Hepatocyte (in vitro differentiated cells): ENCODE results near the gene CECR2. TPM values are rescaled to one million over a fixed set of nuclear protein-coding genes. Genes with fewer than 3 reads are reported as not detected.

ENCODE experiments used
- DNase-seq: peaks from one replicate; pipeline ENCODE4 v3.0.0-alpha.2; 2016; ENCODE audit warnings: low spot score
- H2AFZ ChIP-seq: fragments of 200-600 bp; sonication (generic); 2 replicates; pipeline ENCODE4 v1.6.0; 2016; ENCODE audit warnings: antibody characterized with exemption, mild to moderate bottlenecking
- H3K27ac ChIP-seq: fragments of 200-600 bp; sonication (generic); 2 replicates; pipeline ENCODE4 v1.5.1; 2016; ENCODE audit warnings: mild to moderate bottlenecking
- H3K27me3 ChIP-seq: fragments of 200-600 bp; sonication (generic); 2 replicates; pipeline ENCODE4 v1.6.1; 2016
- H3K36me3 ChIP-seq: fragments of 200-600 bp; sonication (generic); replicated peaks from 2 replicates; pipeline ENCODE4 v1.5.1; 2016; ENCODE audit warnings: low read depth; ENCODE audit not compliant: insufficient read depth
- H3K4me1 ChIP-seq: fragments of 200-600 bp; sonication (generic); 2 replicates; pipeline ENCODE4 v1.5.1; 2016; ENCODE audit warnings: mild to moderate bottlenecking, moderate library complexity; ENCODE audit not compliant: insufficient read depth
- H3K4me2 ChIP-seq: fragments of 200-600 bp; sonication (generic); 2 replicates; pipeline ENCODE4 v1.6.0; 2016
- H3K4me3 ChIP-seq: fragments of 200-600 bp; sonication (generic); 2 replicates; pipeline ENCODE4 v1.5.1; 2016; ENCODE audit warnings: mild to moderate bottlenecking
- H3K79me2 ChIP-seq: fragments of 200-600 bp; sonication (generic); 2 replicates; pipeline ENCODE4 v1.6.0; 2017; ENCODE audit warnings: mild to moderate bottlenecking
- H3K9me2 ChIP-seq: fragments of 200-600 bp; sonication (generic); replicated peaks from 2 replicates; pipeline ENCODE4 v1.6.0; 2017; ENCODE audit warnings: mild to moderate bottlenecking; ENCODE audit not compliant: insufficient read depth
- H3K9me3 ChIP-seq: fragments of 200-600 bp; sonication (generic); 2 replicates; pipeline ENCODE4 v1.5.1; 2016; ENCODE audit warnings: low read depth, mild to moderate bottlenecking
- H4K20me1 ChIP-seq: fragments of 200-600 bp; sonication (generic); 2 replicates; pipeline ENCODE4 v1.6.0; 2016; ENCODE audit warnings: mild to moderate bottlenecking; ENCODE audit not compliant: insufficient read depth, poor library complexity, severe bottlenecking
- EZH2 ChIP-seq: fragments of 200-600 bp; sonication (generic); IDR thresholded peaks from 2 replicates; pipeline ENCODE4 v1.6.1; 2016; ENCODE audit warnings: antibody characterized with exemption, mild to moderate bottlenecking, borderline replicate concordance
- EZH2phosphoT487 ChIP-seq: fragments of 200-600 bp; sonication (generic); IDR thresholded peaks from one replicate; pipeline ENCODE4 v1.6.1; 2018; ENCODE audit warnings: antibody characterized with exemption, mild to moderate bottlenecking, low read depth, moderate library complexity; ENCODE audit not compliant: unreplicated experiment, severe bottlenecking
- WGBS: methylation state at CpG from one replicate; pipeline ENCODE4 v1.1.6; 2016; ENCODE audit warnings: low lambda C conversion rate; ENCODE audit errors: missing lambda C conversion rate; 5-methylcytosine and 5-hydroxymethylcytosine counted together
- polyA plus RNA-seq: library from polyadenylated mRNA; unstranded; fragments of >200 nt; fragmentation: Nextera tagmentation; extraction: Ambion mirVana; gene quantifications from 2 replicates; pipeline ENCODE4 v1.2.1, GENCODE V29; 2016
- total RNA-seq: library from RNA; depleted of rRNA; stranded (reverse); fragments of >200 nt; gene quantifications from 2 replicates; pipeline ENCODE4 v1.2.3, GENCODE V29; 2014
- TF ChIP-seq, protein P1 (sequence below): fragments of 200-600 bp; sonication (generic); IDR thresholded peaks from 2 replicates; pipeline ENCODE4 v1.5.1; 2016; ENCODE audit warnings: antibody characterized with exemption, mild to moderate bottlenecking; ENCODE audit not compliant: poor library complexity

The CECR2 gene
- total and polyA plus RNA-seq, 2 experiments from 2014 or later, result 2.2 to 3.6 TPM

DNA sequence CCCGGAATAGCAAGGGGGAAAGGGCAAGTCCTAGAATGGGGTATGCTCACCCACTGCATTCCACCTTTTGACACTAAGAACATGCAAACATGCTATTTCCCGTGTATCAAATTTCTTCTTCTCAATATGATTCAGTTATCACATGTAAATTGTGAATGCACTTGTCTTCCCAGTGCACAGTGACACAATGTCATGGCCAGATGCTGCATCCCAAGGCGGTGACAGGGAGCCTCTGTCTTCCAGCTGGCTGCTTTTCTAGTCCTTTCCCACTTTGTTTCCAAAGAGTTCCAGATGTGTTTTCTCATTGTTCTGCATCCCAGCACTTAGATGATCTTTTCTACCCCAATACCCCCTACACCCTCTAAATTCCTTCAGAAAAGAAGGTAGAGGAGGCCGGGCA lies 206.4 kb downstream of the CECR2 start:
- no peaks in the 10 kb centered on the region for H3K9me3 ChIP-seq
- no peaks in the 10 kb centered on the region for H3K36me3 ChIP-seq
- WGBS, result 89% methylated on average over 4 of the region's 4 CpGs
- no peak overlapping the region for H3K4me3 ChIP-seq
- H3K4me1 ChIP-seq, result peaks cover 4% of the 10 kb centered on the region
- no peak overlapping the region for H3K27ac ChIP-seq
- H4K20me1 ChIP-seq, result no peaks in the 10 kb centered on the region
- H2AFZ ChIP-seq, result no peak overlapping the region
- TF ChIP-seq, protein P1, sequence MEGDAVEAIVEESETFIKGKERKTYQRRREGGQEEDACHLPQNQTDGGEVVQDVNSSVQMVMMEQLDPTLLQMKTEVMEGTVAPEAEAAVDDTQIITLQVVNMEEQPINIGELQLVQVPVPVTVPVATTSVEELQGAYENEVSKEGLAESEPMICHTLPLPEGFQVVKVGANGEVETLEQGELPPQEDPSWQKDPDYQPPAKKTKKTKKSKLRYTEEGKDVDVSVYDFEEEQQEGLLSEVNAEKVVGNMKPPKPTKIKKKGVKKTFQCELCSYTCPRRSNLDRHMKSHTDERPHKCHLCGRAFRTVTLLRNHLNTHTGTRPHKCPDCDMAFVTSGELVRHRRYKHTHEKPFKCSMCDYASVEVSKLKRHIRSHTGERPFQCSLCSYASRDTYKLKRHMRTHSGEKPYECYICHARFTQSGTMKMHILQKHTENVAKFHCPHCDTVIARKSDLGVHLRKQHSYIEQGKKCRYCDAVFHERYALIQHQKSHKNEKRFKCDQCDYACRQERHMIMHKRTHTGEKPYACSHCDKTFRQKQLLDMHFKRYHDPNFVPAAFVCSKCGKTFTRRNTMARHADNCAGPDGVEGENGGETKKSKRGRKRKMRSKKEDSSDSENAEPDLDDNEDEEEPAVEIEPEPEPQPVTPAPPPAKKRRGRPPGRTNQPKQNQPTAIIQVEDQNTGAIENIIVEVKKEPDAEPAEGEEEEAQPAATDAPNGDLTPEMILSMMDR, result no peak
- TF ChIP-seq EZH2, result no peak
- no peak for DNase-seq
- no peaks in the 10 kb centered on the region for H3K27me3 ChIP-seq
- H3K9me2 ChIP-seq, result no peaks in the 10 kb centered on the region
- H3K79me2 ChIP-seq, result no peaks in the 10 kb centered on the region
- no peak overlapping the region for H3K4me2 ChIP-seq

DNA sequence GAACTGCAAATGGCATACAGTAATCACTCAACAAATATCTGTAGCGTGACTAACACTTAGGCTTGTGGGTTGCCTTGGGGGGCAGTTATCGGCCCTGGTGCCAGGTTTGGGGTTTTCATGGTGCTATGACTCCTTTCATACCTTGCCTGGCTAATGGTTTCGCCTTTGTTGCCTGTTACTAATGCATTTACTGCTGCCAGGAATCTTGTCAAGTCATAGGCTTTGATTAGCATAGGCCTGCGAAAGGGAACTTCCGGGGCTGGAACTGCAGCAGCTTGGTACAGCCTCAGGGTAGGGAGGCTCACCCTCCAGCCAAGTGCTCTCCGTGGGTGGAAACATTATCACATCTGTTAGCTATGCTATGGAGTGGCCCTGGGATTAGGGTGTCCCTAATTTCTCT lies 207.2 kb downstream of the CECR2 start:
- WGBS, result 71% methylated on average over 6 of the region's 6 CpGs
- TF ChIP-seq, protein P1, result no peak
- no peak for TF ChIP-seq EZH2phosphoT487
- Histone ChIP-seq H3K27me3 (no peaks in the 10 kb centered on the region), H3K27ac (no peak overlapping the region), H3K4me3 (no peak overlapping the region), H3K4me1 (peaks cover under 1% of the 10 kb centered on the region), H3K36me3 (no peaks in the 10 kb centered on the region), H3K9me3 (no peaks in the 10 kb centered on the region), H3K9me2 (no peaks in the 10 kb centered on the region), H2AFZ (no peak overlapping the region), H3K4me2 (no peak overlapping the region), H3K79me2 (no peaks in the 10 kb centered on the region), H4K20me1 (no peaks in the 10 kb centered on the region)
- no peak for DNase-seq

DNA sequence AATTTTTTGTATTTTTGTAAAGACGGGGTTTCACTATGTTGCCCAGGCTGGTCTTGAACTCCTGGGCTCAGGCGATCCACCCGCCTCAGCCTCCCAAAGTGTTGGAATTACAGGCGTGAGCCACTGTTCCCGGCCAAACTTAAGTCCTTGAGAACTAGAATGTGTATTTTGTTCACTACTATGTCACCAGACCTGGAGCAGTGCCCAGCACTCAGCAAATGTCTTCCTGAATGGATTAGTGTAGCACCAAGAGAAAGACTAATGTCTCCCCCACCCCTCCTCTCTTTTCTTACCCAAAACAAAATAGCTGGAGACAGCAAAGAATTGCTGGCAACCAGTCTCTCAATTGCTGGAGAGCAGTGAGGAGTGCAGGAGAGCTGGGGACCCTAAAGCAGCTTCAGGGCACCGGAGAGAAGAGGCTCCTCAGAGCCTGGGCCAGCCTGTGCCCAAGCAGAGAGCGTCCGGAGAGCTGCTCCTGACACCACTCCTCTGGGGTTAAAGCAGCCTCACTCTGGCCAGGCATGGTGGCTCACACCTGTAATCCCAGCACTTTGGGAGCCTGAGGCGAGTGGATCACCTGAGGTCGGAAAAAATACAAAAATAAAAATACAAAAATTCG lies 209.0 kb downstream of the CECR2 start:
- H3K27me3 ChIP-seq, result no peaks in the 10 kb centered on the region
- H4K20me1 ChIP-seq, result no peaks in the 10 kb centered on the region
- no peaks in the 10 kb centered on the region for H3K9me3 ChIP-seq
- no peaks in the 10 kb centered on the region for H3K79me2 ChIP-seq
- no peak for TF ChIP-seq EZH2
- no peak overlapping the region for H2AFZ ChIP-seq
- H3K4me2 ChIP-seq, result no peak overlapping the region
- no peak overlapping the region for H3K4me3 ChIP-seq
- WGBS, result 83% methylated on average over 11 of the region's 11 CpGs
- H3K4me1 ChIP-seq, result no peaks in the 10 kb centered on the region
- DNase-seq, result no peak
- no peaks in the 10 kb centered on the region for H3K9me2 ChIP-seq
- H3K36me3 ChIP-seq, result no peaks in the 10 kb centered on the region
- H3K27ac ChIP-seq, result no peak overlapping the region

DNA sequence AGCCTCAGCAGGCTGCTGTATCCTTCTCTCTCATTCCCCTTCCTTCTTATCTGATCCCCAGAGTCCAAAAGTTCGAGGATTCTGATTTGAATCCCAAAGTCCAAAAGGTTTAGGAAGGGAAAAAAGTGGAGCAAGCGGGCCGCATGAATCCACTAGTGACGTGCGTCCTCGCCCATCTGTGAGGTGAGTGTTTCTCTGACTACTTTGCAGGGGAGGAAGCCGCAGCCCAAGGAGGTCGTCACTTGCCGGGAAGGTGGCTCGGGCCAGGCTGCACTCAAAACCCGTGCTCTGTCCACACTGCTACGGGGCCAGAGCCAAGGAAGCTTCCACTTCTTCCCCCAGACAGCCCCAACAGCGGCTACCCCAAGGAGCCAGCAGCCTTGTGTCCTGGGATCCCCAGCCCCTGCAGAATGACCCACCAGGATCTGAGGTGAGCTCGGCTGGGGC lies 210.3 kb downstream of the CECR2 start:
- Histone ChIP-seq H3K36me3 (no peaks in the 10 kb centered on the region), H3K27me3 (no peaks in the 10 kb centered on the region), H4K20me1 (no peaks in the 10 kb centered on the region), H3K27ac (no peak overlapping the region), H3K4me1 (no peaks in the 10 kb centered on the region), H3K79me2 (no peaks in the 10 kb centered on the region), H3K9me3 (no peaks in the 10 kb centered on the region), H2AFZ (no peak overlapping the region), H3K9me2 (no peaks in the 10 kb centered on the region), H3K4me2 (no peak overlapping the region), H3K4me3 (no peak overlapping the region)
- WGBS, result 90% methylated on average over 14 of the region's 14 CpGs
- TF ChIP-seq EZH2phosphoT487 (no peak), EZH2 (no peak)
- TF ChIP-seq, protein P1, result no peak
- no peak for DNase-seq
